NB4 (cell line): ENCODE data around the gene ECT2L.

ENCODE experiments used
- CTCF ChIP-seq: IDR thresholded peaks from one replicate; pipeline ENCODE4 v1.5.1; 2012; ENCODE audit warnings: low read depth, low read length
- POLR2A ChIP-seq: IDR thresholded peaks from 2 replicates; pipeline ENCODE4 v1.6.1; 2011; ENCODE audit warnings: mild to moderate bottlenecking; ENCODE audit not compliant: insufficient read length; ENCODE audit errors: extremely low read depth

- TF ChIP-seq CTCF = no peak
- TF ChIP-seq POLR2A = no peak
Observed at GRCh38 chr6:138800377-138801150, 4.7 kb downstream of the ECT2L start.
